Heart left ventricle (tissue), 16 donors: Measurements from ENCODE around the gene RRAGB. TPM values are rescaled to one million over a fixed set of nuclear protein-coding genes. Genes with fewer than 3 reads are reported as not detected.

Experiments
- ATAC-seq, 4 donors: fragments of 200-7000 bp; cut with Tn5 transposase; one replicate each; pipeline ENCODE4 v1.9.1; 2020 to 2022; ENCODE audit warnings: moderate library complexity in 4 of 4, mild to moderate bottlenecking in 3 of 4, moderate number of reproducible peaks in 1 of 4
- DNase-seq, 5 donors: peaks; one replicate each; pipeline ENCODE4 v3.0.0-alpha.2; 2020
- H3K27ac ChIP-seq, 12 donors: fragments of 200-600 bp; sonication (generic) in 4 of 12; one replicate each; pipeline versions ENCODE4 v1.5.0 to v1.8.0; 2016 to 2022; ENCODE audit warnings: mild to moderate bottlenecking in 2 of 12
- H3K27me3 ChIP-seq, 9 donors: fragments of 200-600 bp; sonication (generic) in 2 of 9; one replicate each; pipeline versions ENCODE4 v1.5.1 to v1.8.0; 2016 to 2022; ENCODE audit warnings: mild to moderate bottlenecking in 3 of 9
- H3K36me3 ChIP-seq, 9 donors: fragments of 200-600 bp; sonication (generic) in 2 of 9; one replicate each; pipeline versions ENCODE4 v1.5.0 to v1.8.0; 2018 to 2022; ENCODE audit warnings: mild to moderate bottlenecking in 2 of 9
- H3K4me1 ChIP-seq, 12 donors: fragments of 200-600 bp; sonication (generic) in 4 of 12; one replicate each; pipeline versions ENCODE4 v1.5.0 to v1.8.0; 2016 to 2022; ENCODE audit warnings: mild to moderate bottlenecking in 3 of 12
- H3K4me3 ChIP-seq, 12 donors: fragments of 200-600 bp; sonication (generic) in 4 of 12; one replicate each; pipeline versions ENCODE4 v1.5.0 to v1.8.0; 2017 to 2022; ENCODE audit warnings: mild to moderate bottlenecking in 9 of 12, moderate library complexity in 4 of 12
- H3K9me3 ChIP-seq, 12 donors: fragments of 200-600 bp; sonication (generic) in 4 of 12; one replicate each; pipeline versions ENCODE4 v1.5.0 to v1.8.0; 2016 to 2022; ENCODE audit warnings: mild to moderate bottlenecking in 1 of 12
- POLR2A ChIP-seq, 2 donors: fragments of 450-650 bp; IDR thresholded peaks; one replicate each; pipeline ENCODE4 v1.6.1; 2017; ENCODE audit warnings: antibody characterized with exemption in 2 of 2, mild to moderate bottlenecking in 2 of 2, moderate library complexity in 2 of 2
- WGBS, 4 donors: extraction: QIAGEN DNeasy Blood & Tissue Kit in 2 of 4; methylation state at CpG; one replicate each; pipeline versions ENCODE4 v1.1.5 to v1.1.7; 2013 to 2018; 5-methylcytosine and 5-hydroxymethylcytosine counted together
- intact Hi-C, 10 donors: fragments of 100-400 bp; cut with DNase I; formaldehyde crosslinking; loops; one replicate each; pipeline versions ENCODE4 v1.11.1 to v1.14.2; 2022
- polyA plus RNA-seq, 2 donors: library from polyadenylated mRNA; stranded (reverse); fragments of 200-250 nt; gene quantifications; one replicate each; pipeline ENCODE4 v1.2.3, GENCODE V29; 2013
- total RNA-seq, 9 donors: library from RNA; depleted of rRNA in 2 of 9; stranded (reverse); fragments of >200 nt in 2 of 9; fragmentation: NEBNext Ultra II Directional in 3 of 9; extraction: Animal tissue kit (Norgen Biotek cat#: 25700) in 3 of 9; gene quantifications; one replicate each; pipeline versions ENCODE4 v1.1.0 to v1.2.4, GENCODE V29; 2016 to 2023
- TF ChIP-seq, protein P1 (sequence below), 12 donors: fragments of 200-600 bp; sonication (generic) in 4 of 12; IDR thresholded peaks; one replicate each; pipeline versions ENCODE4 v1.5.0 to v1.8.0; 2018 to 2022; ENCODE audit warnings: antibody characterized with exemption in 12 of 12, mild to moderate bottlenecking in 5 of 12
- donor health status: ischemic (EF 13 %, LVEDD 7.1; RV severe dilation, severe dysfunction).
- donor health status: healthy with polysubstance abuse.
- donor health status: DM: no; HTN: yes; CAD: no.
- donor health status: DM: no; HTN: no; CAD: no.
- donor health status: ischemic (EF 25% LVEDD 6.9; RV normal size, moderate dysfunction).
- donor health status: ischemic (EF 25% LVEDD 5.7; RV mildly dilated, moderate dysfunction).
- donor health status: healthy.
- donor health status: DM: yes; HTN: yes; CAD: no.
- donor health status: ischemic (EF 35%, LVEDD 5.7; RV mildly dilated, moderate dysfunction).
- donor health status: nonischemic (EF 11% LVEDD 7.7; RV severe dilation, severe dysfunction).
- donor health status: DM: yes; HTN: yes; CAD: no.
- donor health status: PGD.
- donor health status: ischemic (EF 29% LVEDD 5.4; RV normal size, mild dysfunction).
- donor health status: nonischemic (EF 23%, LVEDD 6.1; RV moderate dilation, normal function).

The RRAGB gene
- total and polyA plus RNA-seq, 11 donors = 8.1 to 16.1 (median 11.5) TPM

DNA sequence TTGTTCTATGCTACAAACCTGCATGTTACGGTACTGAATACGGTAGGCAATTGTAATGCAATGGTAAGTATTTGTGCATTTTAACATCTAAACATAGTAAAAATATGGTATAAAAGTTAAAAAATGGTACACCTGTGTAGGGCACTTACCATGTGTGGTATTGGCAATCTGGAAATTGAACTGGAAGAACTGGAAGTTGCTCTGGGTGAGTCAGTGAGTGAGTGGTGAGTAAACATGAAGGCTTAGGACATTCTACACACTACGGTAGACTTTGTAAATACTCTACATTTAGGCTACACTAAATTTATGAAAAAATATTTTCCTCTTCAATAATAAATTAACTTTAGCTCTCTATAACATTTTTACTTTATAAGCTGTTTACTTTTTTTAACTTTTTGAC is 78.9 kb downstream of the RRAGB start:
- Histone ChIP-seq H3K4me1 (no peaks in the 10 kb centered on the region), H3K4me3 (no peak overlapping the region), H3K36me3 (no peaks in the 10 kb centered on the region), H3K27ac (no peak overlapping the region), H3K9me3 (no peaks in the 10 kb centered on the region), H3K27me3 (peaks cover 0 to 4% (median 0%) of the 10 kb centered on the region in 9 donors)
- intact Hi-C loops = no loop called here
- DNase-seq = no peak
- no peak for TF ChIP-seq POLR2A (IDR thresholded peaks at IDR 0.05)
- TF ChIP-seq, protein P1, sequence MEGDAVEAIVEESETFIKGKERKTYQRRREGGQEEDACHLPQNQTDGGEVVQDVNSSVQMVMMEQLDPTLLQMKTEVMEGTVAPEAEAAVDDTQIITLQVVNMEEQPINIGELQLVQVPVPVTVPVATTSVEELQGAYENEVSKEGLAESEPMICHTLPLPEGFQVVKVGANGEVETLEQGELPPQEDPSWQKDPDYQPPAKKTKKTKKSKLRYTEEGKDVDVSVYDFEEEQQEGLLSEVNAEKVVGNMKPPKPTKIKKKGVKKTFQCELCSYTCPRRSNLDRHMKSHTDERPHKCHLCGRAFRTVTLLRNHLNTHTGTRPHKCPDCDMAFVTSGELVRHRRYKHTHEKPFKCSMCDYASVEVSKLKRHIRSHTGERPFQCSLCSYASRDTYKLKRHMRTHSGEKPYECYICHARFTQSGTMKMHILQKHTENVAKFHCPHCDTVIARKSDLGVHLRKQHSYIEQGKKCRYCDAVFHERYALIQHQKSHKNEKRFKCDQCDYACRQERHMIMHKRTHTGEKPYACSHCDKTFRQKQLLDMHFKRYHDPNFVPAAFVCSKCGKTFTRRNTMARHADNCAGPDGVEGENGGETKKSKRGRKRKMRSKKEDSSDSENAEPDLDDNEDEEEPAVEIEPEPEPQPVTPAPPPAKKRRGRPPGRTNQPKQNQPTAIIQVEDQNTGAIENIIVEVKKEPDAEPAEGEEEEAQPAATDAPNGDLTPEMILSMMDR (IDR thresholded peaks at IDR 0.05) = no peak
- 27 to 62% (median 36%) methylated on average over 3 of the region's 3 CpGs for WGBS, 4 donors
- ATAC-seq = no peak

DNA sequence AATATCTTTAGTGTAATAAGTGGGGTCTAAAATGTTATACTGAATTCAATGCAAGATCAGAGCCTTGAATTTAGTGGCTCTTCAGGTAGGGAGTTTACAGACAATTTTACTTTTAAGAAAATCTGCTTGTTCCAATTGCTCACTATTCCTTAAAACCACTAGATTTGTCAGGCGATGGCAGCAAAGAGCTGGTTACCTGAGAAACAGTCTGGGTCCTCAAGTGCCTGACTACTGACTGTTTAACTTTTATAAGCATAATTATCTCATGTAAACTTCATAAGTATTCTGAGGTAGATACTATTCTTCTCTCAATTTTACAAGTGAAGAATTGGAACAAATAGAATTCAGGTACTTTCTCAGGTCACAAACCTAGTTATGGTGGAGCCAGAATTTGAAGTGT is 84.3 kb downstream of the RRAGB start:
- no peak overlapping the region for H3K27ac ChIP-seq
- no peaks in the 10 kb centered on the region for H3K9me3 ChIP-seq
- H3K36me3 ChIP-seq = no peaks in the 10 kb centered on the region
- H3K27me3 ChIP-seq = peaks cover 0 to 4% (median 0%) of the 10 kb centered on the region in 9 donors
- no peaks in the 10 kb centered on the region for H3K4me1 ChIP-seq
- no peak overlapping the region for H3K4me3 ChIP-seq
- intact Hi-C loops = no loop called here
- TF ChIP-seq, protein P1 (IDR thresholded peaks at IDR 0.05) = no peak
- no peak for TF ChIP-seq POLR2A (IDR thresholded peaks at IDR 0.05)
- ATAC-seq (no peak), DNase-seq (no peak)
- WGBS, 4 donors = 34 to 48% (median 44%) methylated on average over 1 of the region's 1 CpG

Other genes with a start within 250 kb of the RRAGB start
- gene USP51, start 227.9 kb upstream of the RRAGB start, total RNA-seq = 1 to 10 TPM in 7 of 9 donors, under 1 TPM in 2; 0.38 to 3.9 (median 1.9) TPM
- under 1 TPM; 0.35 to 0.76 TPM for gene USP51, start 227.9 kb upstream of the RRAGB start, polyA plus RNA-seq
- not detected for gene FOXR2, start 94.3 kb upstream of the RRAGB start, total RNA-seq
- not detected for gene FOXR2, start 94.3 kb upstream of the RRAGB start, polyA plus RNA-seq